K562 treated with DMSO at 1 percent for 4 hours (cell line): ENCODE data around the gene CAP2. TPM values are rescaled to one million over a fixed set of nuclear protein-coding genes. Genes with fewer than 3 reads are reported as not detected.

Experiments
- total RNA-seq: library from RNA; unstranded; fragments of 300-600 nt; gene quantifications from 2 replicates; pipeline ENCODE4 v1.2.3, GENCODE V29; 2022; ENCODE audit not compliant: insufficient read depth

The CAP2 gene
- total RNA-seq = not detected in 2 replicates

GRCh38 chr6:17392978-17393891, at the start of gene CAP2:
CAP2 (plus strand) TSS chr6:17393595; CDS start chr6:17421556, 27,961 bp downstream.

GRCh38 chr6:17599877-17600526, 206.6 kb downstream of the CAP2 start, which contains the start of gene FAM8A1:
FAM8A1 (plus strand) TSS chr6:17600302; CDS start chr6:17600410, 108 bp downstream.

Other genes with a start within 250 kb of the CAP2 start
- not detected in 2 replicates for gene RBM24, start 112.2 kb upstream of the CAP2 start, total RNA-seq
- gene FAM8A1, start 206.7 kb downstream of the CAP2 start, total RNA-seq = 16.7 and 22.2 TPM in 2 replicates